Fibroblast of mammary gland (primary cell): ENCODE results near the gene KCNQ5.

Experiments
- DNase-seq: peaks from one replicate; pipeline ENCODE4 v3.0.0-alpha.2; 2010; ENCODE audit warnings: low read depth
- H3K4me3 ChIP-seq: 2 replicates; pipeline ENCODE4 v1.5.1; 2011; ENCODE audit warnings: low read depth, mild to moderate bottlenecking, low read length, moderate library complexity; ENCODE audit not compliant: control insufficient read depth
- CTCF ChIP-seq: conservative IDR thresholded peaks from 2 replicates; pipeline ENCODE4 v1.5.1; 2011; ENCODE audit warnings: low read depth, low read length, inconsistent platforms; ENCODE audit not compliant: control insufficient read depth, insufficient read depth

KCNQ5 gene

GRCh38 chr6:72742001-72742673, 120.3 kb downstream of the KCNQ5 start:
- no peak for TF ChIP-seq CTCF
- H3K4me3 ChIP-seq = no peak overlapping the region
- no peak for DNase-seq

- peak; percentile 50 for DNase-seq
- no peak overlapping the region for H3K4me3 ChIP-seq
Observed at GRCh38 chr6:72746276-72746675, 124.4 kb downstream of the KCNQ5 start.

DNA sequence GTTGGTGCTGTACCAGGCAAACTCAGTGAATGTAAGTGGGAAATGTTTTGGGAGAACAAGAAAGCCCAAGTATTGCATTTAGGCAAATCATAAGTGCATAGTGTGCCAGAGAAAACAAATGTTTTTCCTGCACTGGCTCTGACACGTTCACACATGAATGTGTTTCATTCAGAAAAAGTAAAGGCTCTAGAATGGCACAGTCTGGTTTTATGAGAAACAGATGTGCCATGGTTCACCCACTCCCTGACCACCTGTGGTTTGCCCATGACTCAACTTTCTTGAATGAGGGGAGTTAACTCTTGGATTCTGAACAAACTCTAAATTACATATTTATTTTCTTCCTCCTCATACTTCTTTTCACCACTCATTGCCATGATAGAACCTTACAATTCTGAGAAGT, 126.9 kb downstream of the KCNQ5 start:
- peak; percentile 86 for DNase-seq
- no peak overlapping the region for H3K4me3 ChIP-seq
- TF ChIP-seq CTCF = no peak

More at GRCh38 chr6:72746276-72746675, 124.4 kb downstream of the KCNQ5 start:
- TF ChIP-seq CTCF = no peak

DNA sequence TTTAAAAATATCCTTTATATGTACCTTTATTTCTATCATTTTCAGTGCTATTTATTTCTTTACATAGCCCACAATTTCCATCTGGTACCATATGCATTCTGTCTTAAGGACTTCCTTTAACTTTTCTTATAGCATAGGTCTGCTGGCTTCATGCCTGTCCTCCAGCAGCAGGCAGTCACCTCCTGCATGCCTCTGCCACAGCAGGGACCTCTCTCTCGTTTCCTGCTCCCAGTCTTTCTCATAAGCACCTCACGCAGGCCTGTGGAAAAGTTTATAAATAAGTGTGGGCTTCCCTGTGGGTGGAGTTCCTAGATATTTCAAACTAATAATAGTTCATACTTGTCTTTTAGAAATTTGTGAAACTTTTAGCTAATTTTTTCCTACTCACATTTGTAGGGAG, 133.9 kb downstream of the KCNQ5 start:
- no peak overlapping the region for H3K4me3 ChIP-seq
- no peak for DNase-seq
- no peak for TF ChIP-seq CTCF

- H3K4me3 ChIP-seq = no peak overlapping the region
- DNase-seq = no peak
- no peak for TF ChIP-seq CTCF
Observed at GRCh38 chr6:72757048-72757447, 135.2 kb downstream of the KCNQ5 start.

DNA sequence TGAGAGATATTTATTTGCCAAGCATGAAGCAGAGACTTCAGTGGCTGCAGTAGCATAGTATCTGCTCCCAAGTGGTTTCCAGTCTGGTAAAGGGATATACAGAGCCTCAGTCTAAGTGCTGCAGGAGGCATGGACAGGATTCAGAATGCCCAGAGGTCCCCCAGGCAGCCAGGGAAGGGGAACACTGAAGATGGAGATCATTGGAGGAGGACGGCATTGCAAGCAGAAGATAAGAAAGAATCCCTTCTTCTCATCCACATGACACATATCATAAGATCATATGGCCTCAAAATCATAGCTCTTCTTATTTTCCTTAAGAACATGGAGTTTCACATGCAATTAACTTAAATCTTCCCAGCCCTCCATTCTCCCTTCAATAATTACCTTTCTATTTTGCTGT, 136.1 kb downstream of the KCNQ5 start:
- no peak for DNase-seq
- TF ChIP-seq CTCF = no peak
- H3K4me3 ChIP-seq = no peak overlapping the region

DNA sequence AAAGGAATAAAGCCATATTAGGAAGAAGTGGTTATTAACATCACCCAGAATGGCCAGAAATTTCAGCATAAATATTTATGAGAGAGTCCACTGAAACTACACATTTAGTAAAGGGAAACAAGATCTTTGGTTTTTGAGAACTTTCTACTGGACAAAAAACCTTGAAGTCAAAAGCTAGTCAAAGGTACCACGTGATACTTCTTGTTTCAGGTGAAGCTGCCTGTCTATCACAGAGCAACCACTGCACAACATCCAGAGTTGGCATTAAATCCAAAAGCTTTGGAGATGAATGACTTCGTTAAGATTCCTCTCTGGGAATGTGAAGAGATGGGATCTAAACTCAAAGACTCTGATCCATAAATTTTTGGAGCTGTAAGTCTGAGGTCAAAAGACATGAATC, 137.0 kb downstream of the KCNQ5 start:
- no peak overlapping the region for H3K4me3 ChIP-seq
- TF ChIP-seq CTCF = no peak
- DNase-seq = no peak
